Fibroblast of mammary gland (primary cell): Measurements from ENCODE around the gene MORC4.

ENCODE experiments used
- DNase-seq: peaks from one replicate; pipeline ENCODE4 v3.0.0-alpha.2; 2010; ENCODE audit warnings: low read depth
- H3K4me3 ChIP-seq: 2 replicates; pipeline ENCODE4 v1.5.1; 2011; ENCODE audit warnings: low read depth, mild to moderate bottlenecking, low read length, moderate library complexity; ENCODE audit not compliant: control insufficient read depth
- CTCF ChIP-seq: conservative IDR thresholded peaks from 2 replicates; pipeline ENCODE4 v1.5.1; 2011; ENCODE audit warnings: low read depth, low read length, inconsistent platforms; ENCODE audit not compliant: control insufficient read depth, insufficient read depth

MORC4 gene

GRCh38 chrX:107000013-107000515 is at the start of gene MORC4:
TSS of gene MORC4 (minus strand) at chrX:107000212. CDS start at chrX:106999969, 243 bp downstream.
- TF ChIP-seq CTCF: no peak
- peak; percentile 71 for DNase-seq
- peak within 1 kb of the TSS; percentile 62 for H3K4me3 ChIP-seq

DNA sequence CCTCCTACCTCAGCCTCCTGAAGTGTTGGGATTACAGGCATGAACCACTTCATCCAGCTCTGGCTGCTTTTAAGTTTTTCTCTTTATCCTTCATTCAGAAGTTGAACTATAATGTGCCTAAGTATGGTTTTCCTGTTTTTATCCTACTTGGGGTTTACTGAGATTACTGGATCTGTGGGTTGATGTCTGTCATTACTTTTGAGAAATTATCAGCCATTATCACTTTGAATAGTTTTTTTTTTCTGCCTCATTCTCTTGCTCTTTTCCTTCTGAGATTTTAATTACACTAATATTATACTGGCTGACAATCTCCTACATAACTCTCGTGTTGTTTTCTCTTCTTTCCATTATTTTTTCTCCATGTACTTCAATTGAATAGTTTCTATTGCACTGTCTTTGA is 47.6 kb upstream of the MORC4 start:
- DNase-seq: no peak
- H3K4me3 ChIP-seq: no peak overlapping the region
- TF ChIP-seq CTCF: no peak

DNA sequence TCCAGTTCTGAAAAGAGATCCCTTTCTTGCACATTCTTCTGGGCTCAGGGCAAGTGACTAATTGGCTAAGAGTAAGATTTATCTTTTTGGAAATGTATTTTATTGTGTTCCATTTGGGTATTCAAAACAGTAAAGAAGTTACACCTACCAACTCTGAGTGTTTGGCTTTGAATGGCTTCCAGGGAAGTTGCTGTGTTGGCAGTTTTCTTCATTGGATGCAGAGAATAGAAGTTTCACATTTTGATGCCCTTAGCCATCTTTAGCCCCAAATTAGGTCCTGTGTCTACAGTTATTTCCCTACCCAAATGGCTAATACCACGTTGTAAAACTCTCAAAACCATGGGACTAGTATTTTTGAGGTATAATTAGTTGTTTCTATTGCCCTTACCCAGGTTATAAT is 29.7 kb upstream of the MORC4 start:
- no peak for TF ChIP-seq CTCF
- no peak for DNase-seq
- H3K4me3 ChIP-seq: no peak overlapping the region

- peak; percentile 45 for DNase-seq
- peak; percentile 73 for TF ChIP-seq CTCF
- H3K4me3 ChIP-seq: no peak overlapping the region
These were observed 25.5 kb upstream of the MORC4 start for GRCh38 chrX:107025545-107025944.

GRCh38 chrX:107014936-107015335 is 14.9 kb upstream of the MORC4 start:
- no peak for TF ChIP-seq CTCF
- H3K4me3 ChIP-seq: no peak overlapping the region
- DNase-seq: peak; percentile 59

GRCh38 chrX:107008034-107008433 is 8.0 kb upstream of the MORC4 start:
- no peak overlapping the region for H3K4me3 ChIP-seq
- TF ChIP-seq CTCF: no peak
- DNase-seq: no peak
